ENCODE data around the gene REXO1.
"Not testable (repeated sequence)": the region's sequence is repeated elsewhere in the genome, so short reads cannot be mapped to it uniquely, and the experiment has no call there.

DNA sequence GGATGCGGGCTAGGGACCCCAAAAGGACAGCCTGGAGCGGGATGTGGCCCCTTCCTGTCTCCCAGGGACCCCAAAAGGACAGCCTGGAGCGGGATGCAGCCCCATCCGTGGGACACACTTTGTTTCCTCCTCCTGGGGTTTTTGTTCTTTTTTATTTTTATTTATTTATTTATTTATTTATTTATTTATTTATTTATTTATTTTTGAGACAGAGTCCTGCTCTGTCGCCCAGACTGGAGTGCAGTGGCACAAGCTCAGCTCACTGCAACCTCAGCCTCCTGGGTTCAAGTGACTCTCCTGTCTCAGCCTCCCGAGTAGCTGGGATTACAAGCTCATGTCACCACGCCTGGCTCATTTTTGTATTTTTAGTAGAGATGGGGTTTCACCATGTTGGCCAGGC lies 51.0 kb downstream of the REXO1 start:
- TF ChIP-seq, protein P1, sequence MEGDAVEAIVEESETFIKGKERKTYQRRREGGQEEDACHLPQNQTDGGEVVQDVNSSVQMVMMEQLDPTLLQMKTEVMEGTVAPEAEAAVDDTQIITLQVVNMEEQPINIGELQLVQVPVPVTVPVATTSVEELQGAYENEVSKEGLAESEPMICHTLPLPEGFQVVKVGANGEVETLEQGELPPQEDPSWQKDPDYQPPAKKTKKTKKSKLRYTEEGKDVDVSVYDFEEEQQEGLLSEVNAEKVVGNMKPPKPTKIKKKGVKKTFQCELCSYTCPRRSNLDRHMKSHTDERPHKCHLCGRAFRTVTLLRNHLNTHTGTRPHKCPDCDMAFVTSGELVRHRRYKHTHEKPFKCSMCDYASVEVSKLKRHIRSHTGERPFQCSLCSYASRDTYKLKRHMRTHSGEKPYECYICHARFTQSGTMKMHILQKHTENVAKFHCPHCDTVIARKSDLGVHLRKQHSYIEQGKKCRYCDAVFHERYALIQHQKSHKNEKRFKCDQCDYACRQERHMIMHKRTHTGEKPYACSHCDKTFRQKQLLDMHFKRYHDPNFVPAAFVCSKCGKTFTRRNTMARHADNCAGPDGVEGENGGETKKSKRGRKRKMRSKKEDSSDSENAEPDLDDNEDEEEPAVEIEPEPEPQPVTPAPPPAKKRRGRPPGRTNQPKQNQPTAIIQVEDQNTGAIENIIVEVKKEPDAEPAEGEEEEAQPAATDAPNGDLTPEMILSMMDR (conservative IDR thresholded peaks at IDR 0.05; ENCODE audit: low read depth in 2 of 2) = not testable (repeated sequence)
- TF ChIP-seq, protein P2, sequence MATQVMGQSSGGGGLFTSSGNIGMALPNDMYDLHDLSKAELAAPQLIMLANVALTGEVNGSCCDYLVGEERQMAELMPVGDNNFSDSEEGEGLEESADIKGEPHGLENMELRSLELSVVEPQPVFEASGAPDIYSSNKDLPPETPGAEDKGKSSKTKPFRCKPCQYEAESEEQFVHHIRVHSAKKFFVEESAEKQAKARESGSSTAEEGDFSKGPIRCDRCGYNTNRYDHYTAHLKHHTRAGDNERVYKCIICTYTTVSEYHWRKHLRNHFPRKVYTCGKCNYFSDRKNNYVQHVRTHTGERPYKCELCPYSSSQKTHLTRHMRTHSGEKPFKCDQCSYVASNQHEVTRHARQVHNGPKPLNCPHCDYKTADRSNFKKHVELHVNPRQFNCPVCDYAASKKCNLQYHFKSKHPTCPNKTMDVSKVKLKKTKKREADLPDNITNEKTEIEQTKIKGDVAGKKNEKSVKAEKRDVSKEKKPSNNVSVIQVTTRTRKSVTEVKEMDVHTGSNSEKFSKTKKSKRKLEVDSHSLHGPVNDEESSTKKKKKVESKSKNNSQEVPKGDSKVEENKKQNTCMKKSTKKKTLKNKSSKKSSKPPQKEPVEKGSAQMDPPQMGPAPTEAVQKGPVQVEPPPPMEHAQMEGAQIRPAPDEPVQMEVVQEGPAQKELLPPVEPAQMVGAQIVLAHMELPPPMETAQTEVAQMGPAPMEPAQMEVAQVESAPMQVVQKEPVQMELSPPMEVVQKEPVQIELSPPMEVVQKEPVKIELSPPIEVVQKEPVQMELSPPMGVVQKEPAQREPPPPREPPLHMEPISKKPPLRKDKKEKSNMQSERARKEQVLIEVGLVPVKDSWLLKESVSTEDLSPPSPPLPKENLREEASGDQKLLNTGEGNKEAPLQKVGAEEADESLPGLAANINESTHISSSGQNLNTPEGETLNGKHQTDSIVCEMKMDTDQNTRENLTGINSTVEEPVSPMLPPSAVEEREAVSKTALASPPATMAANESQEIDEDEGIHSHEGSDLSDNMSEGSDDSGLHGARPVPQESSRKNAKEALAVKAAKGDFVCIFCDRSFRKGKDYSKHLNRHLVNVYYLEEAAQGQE (IDR thresholded peaks at IDR 0.05; ENCODE audit: unreplicated experiment) = not testable (repeated sequence)
